ENCODE data around the gene STT3A. TPM values are rescaled to one million over a fixed set of nuclear protein-coding genes. Genes with fewer than 3 reads are reported as not detected.
A peak's percentile ranks its signal among the peaks of the same experiment; 100 is the strongest.

Gene STT3A
- total and polyA plus RNA-seq, 2 of the 13 experiments (the other 11 are each of a cell fraction or from before 2014, with no cell fraction given): 229 to 319 TPM

GRCh38 chr11:125625630-125626287 lies 33.1 kb downstream of the STT3A start (continued):
- 0 out of 2 replicates have a peak, but pooled peaks have one; percentile 44 for TF ChIP-seq ZNF296 (CRISPR knock-in tag; conservative IDR thresholded peaks at IDR 0.05)
- TF ChIP-seq CENPBD1 (CRISPR knock-in tag; IDR thresholded peaks at IDR 0.05; ENCODE audit: borderline replicate concordance, low read depth): no peak
- TF ChIP-seq, protein P1, sequence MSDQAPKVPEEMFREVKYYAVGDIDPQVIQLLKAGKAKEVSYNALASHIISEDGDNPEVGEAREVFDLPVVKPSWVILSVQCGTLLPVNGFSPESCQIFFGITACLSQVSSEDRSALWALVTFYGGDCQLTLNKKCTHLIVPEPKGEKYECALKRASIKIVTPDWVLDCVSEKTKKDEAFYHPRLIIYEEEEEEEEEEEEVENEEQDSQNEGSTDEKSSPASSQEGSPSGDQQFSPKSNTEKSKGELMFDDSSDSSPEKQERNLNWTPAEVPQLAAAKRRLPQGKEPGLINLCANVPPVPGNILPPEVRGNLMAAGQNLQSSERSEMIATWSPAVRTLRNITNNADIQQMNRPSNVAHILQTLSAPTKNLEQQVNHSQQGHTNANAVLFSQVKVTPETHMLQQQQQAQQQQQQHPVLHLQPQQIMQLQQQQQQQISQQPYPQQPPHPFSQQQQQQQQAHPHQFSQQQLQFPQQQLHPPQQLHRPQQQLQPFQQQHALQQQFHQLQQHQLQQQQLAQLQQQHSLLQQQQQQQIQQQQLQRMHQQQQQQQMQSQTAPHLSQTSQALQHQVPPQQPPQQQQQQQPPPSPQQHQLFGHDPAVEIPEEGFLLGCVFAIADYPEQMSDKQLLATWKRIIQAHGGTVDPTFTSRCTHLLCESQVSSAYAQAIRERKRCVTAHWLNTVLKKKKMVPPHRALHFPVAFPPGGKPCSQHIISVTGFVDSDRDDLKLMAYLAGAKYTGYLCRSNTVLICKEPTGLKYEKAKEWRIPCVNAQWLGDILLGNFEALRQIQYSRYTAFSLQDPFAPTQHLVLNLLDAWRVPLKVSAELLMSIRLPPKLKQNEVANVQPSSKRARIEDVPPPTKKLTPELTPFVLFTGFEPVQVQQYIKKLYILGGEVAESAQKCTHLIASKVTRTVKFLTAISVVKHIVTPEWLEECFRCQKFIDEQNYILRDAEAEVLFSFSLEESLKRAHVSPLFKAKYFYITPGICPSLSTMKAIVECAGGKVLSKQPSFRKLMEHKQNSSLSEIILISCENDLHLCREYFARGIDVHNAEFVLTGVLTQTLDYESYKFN (CRISPR knock-in tag; conservative IDR thresholded peaks at IDR 0.05): peak; percentile 49; the same call in 1 of the 2 replicates
- peak; percentile 99 for TF ChIP-seq ZNF501 (CRISPR knock-in tag; IDR thresholded peaks at IDR 0.05)
- no peak; the same call in 1 of the 2 replicates for TF ChIP-seq ZBTB25 (CRISPR knock-in tag; IDR thresholded peaks at IDR 0.05)
- TF ChIP-seq ISX (CRISPR knock-in tag; conservative IDR thresholded peaks at IDR 0.05): peak; percentile 93
- TF ChIP-seq ZNF468 (CRISPR knock-in tag; IDR thresholded peaks at IDR 0.05): peak; percentile 53; the same call in 1 of the 2 replicates
- TF ChIP-seq, protein P2, sequence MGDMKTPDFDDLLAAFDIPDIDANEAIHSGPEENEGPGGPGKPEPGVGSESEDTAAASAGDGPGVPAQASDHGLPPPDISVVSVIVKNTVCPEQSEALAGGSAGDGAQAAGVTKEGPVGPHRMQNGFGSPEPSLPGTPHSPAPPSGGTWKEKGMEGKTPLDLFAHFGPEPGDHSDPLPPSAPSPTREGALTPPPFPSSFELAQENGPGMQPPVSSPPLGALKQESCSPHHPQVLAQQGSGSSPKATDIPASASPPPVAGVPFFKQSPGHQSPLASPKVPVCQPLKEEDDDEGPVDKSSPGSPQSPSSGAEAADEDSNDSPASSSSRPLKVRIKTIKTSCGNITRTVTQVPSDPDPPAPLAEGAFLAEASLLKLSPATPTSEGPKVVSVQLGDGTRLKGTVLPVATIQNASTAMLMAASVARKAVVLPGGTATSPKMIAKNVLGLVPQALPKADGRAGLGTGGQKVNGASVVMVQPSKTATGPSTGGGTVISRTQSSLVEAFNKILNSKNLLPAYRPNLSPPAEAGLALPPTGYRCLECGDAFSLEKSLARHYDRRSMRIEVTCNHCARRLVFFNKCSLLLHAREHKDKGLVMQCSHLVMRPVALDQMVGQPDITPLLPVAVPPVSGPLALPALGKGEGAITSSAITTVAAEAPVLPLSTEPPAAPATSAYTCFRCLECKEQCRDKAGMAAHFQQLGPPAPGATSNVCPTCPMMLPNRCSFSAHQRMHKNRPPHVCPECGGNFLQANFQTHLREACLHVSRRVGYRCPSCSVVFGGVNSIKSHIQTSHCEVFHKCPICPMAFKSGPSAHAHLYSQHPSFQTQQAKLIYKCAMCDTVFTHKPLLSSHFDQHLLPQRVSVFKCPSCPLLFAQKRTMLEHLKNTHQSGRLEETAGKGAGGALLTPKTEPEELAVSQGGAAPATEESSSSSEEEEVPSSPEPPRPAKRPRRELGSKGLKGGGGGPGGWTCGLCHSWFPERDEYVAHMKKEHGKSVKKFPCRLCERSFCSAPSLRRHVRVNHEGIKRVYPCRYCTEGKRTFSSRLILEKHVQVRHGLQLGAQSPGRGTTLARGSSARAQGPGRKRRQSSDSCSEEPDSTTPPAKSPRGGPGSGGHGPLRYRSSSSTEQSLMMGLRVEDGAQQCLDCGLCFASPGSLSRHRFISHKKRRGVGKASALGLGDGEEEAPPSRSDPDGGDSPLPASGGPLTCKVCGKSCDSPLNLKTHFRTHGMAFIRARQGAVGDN (CRISPR knock-in tag; IDR thresholded peaks at IDR 0.05): peak; percentile 99
- peak; percentile 69 for TF ChIP-seq IKZF5 (CRISPR knock-in tag; IDR thresholded peaks at IDR 0.05)
- TF ChIP-seq MAFK (conservative IDR thresholded peaks at IDR 0.05 in 1 of 2, IDR thresholded peaks at IDR 0.05 in 1 of 2; ENCODE audit: low read length in 2 of 2): no peak
- no peak; the same call in 1 of the 2 replicates for TF ChIP-seq SNAI1 (CRISPR knock-in tag; IDR thresholded peaks at IDR 0.05; ENCODE audit: borderline replicate concordance)
- TF ChIP-seq YEATS2 (CRISPR knock-in tag; IDR thresholded peaks at IDR 0.05; ENCODE audit: borderline replicate concordance): peak; percentile 73
- TF ChIP-seq HDAC6 (IDR thresholded peaks at IDR 0.05; ENCODE audit: low read depth, low read length): no peak
- peak; percentile 56 for TF ChIP-seq ZBTB20 (CRISPR knock-in tag; IDR thresholded peaks at IDR 0.05; ENCODE audit: borderline replicate concordance, low read depth)
- TF ChIP-seq RXRA (CRISPR knock-in tag; IDR thresholded peaks at IDR 0.05): 0 out of 2 replicates have a peak, but pooled peaks have one; percentile 34
- peak; percentile 22; the same call in 1 of the 2 replicates for TF ChIP-seq RFXAP (CRISPR knock-in tag; IDR thresholded peaks at IDR 0.05; ENCODE audit: borderline replicate concordance)
- no peak for TF ChIP-seq RARG (CRISPR knock-in tag; IDR thresholded peaks at IDR 0.05; ENCODE audit: low read depth)
- TF ChIP-seq GATAD1 (CRISPR knock-in tag; IDR thresholded peaks at IDR 0.05): peak; percentile 98
